Measurements from ENCODE around the gene ELMO1. TPM values are rescaled to one million over a fixed set of nuclear protein-coding genes. Genes with fewer than 3 reads are reported as not detected.

The ELMO1 gene
- polyA plus RNA-seq, 1 donor from 2014 or later = 86.5 TPM

GRCh38 chr7:37431413-37431812 is 17.3 kb downstream of the ELMO1 start:
- Mint-ChIP-seq H3K9me3 (no peaks in the 10 kb centered on the region), H3K36me3 (peaks cover 5% of the 10 kb centered on the region), H3K27me3 (no peaks in the 10 kb centered on the region), H3K27ac (no peak overlapping the region), H3K4me1 (peaks cover 41 to 54% (median 50%) of the 10 kb centered on the region in 3 donors), H3K4me3 (no peak overlapping the region)

- Mint-ChIP-seq H3K9me3 (no peaks in the 10 kb centered on the region), H3K27ac (peak overlapping the region in 1 of 3 donors; percentile 36), H3K27me3 (no peaks in the 10 kb centered on the region), H3K4me1 (peaks cover 44 to 50% (median 50%) of the 10 kb centered on the region in 3 donors), H3K36me3 (peaks cover 5% of the 10 kb centered on the region), H3K4me3 (peak overlapping the region in 1 of 4 donors; percentile 68)
These were observed 18.0 kb downstream of the ELMO1 start for GRCh38 chr7:37430640-37431039.

GRCh38 chr7:37430171-37430570 is 18.5 kb downstream of the ELMO1 start:
- Mint-ChIP-seq H3K27ac (peak overlapping the region in 1 of 3 donors; percentile 36), H3K4me1 (peaks cover 46 to 54% (median 50%) of the 10 kb centered on the region in 3 donors), H3K4me3 (peak overlapping the region in 1 of 4 donors; percentile 63), H3K27me3 (no peaks in the 10 kb centered on the region), H3K36me3 (peaks cover 5% of the 10 kb centered on the region), H3K9me3 (no peaks in the 10 kb centered on the region)

GRCh38 chr7:37429435-37429791 is 19.3 kb downstream of the ELMO1 start:
- peaks cover 42 to 54% (median 47%) of the 10 kb centered on the region in 3 donors for H3K4me1 Mint-ChIP-seq
- H3K9me3 Mint-ChIP-seq = no peaks in the 10 kb centered on the region
- H3K36me3 Mint-ChIP-seq = peaks cover 4% of the 10 kb centered on the region
- peak overlapping the region in 1 of 4 donors; percentile 60 for H3K4me3 Mint-ChIP-seq
- no peaks in the 10 kb centered on the region for H3K27me3 Mint-ChIP-seq
- H3K27ac Mint-ChIP-seq = peak overlapping the region in 1 of 3 donors; percentile 51

DNA sequence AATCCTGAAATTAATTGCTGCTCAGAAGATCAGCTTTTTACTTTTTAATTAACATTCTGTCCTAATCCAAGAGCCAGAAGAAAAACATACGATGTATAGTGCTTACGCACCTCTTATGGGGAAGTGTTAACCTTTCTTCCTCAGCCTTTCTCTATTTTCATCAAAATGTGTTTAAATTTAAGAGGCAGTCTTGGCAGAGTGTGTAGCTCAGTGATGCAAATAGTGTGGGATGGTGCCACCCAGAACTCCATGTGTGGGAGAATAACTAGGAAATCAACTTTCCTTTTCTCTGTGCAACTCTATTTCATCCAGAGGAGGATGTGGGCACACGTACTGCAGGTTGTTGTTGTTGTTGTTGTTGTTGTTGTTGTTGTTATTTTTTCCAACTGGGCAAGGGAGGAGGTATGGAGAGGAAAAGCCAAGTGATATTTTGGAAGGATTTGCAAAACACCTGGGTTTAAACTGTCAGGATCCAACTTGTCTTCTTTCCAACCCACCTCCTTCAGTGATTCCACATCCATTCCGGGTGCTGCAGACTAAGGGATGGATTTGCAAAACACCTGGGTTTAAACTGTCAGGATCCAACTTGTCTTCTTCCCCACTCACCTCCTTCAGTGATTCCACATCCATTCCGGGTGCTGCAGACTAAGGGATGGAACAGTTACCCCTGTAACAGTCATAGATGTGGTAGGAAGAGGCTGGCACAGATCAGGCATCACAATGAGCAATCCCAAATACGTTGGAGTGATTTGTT is 19.8 kb downstream of the ELMO1 start:
- no peaks in the 10 kb centered on the region for H3K9me3 Mint-ChIP-seq
- H3K4me1 Mint-ChIP-seq = peaks cover 43 to 53% (median 43%) of the 10 kb centered on the region in 3 donors
- H3K27me3 Mint-ChIP-seq = no peaks in the 10 kb centered on the region
- peak overlapping the region in 2 of 3 donors; percentile 51 to 74 for H3K27ac Mint-ChIP-seq
- peaks cover 4% of the 10 kb centered on the region for H3K36me3 Mint-ChIP-seq
- peak overlapping the region in 1 of 4 donors; percentile 60 for H3K4me3 Mint-ChIP-seq

DNA sequence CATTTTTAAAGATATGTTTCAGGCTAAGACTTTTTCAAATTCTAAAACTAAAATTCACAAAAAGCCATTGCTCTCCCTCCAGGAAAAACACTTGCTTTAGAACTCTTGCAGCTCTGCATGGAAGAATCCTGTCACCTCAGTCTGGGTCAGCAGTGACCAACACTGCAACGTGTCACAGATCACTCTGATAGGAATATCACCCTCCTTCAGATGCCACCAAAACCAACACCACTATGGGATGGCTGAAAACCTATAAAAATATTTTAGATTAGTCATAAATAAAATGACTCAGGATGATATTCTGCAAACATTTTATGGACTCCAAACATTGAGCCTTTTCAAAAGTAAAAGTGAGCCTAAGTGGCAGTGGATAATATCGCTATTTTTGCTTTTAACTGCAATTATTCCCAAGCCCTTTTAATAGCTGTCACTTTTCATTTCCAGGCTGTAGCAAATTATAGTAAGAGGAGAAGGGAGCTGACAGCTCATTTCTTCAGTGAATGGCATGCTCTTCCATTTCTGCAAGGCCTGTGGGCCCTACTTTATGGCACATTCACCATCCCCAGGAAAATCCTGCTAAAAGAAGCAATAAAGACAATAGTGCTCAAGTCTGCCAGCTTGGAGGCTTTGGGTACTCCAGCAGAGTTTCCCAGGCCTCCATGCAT is 21.3 kb downstream of the ELMO1 start:
- Mint-ChIP-seq H3K4me1 (peaks cover 43 to 45% (median 43%) of the 10 kb centered on the region in 3 donors), H3K4me3 (no peak overlapping the region), H3K27ac (peak overlapping the region in 1 of 3 donors; percentile 12), H3K9me3 (no peaks in the 10 kb centered on the region), H3K27me3 (no peaks in the 10 kb centered on the region), H3K36me3 (peaks cover 4% of the 10 kb centered on the region)

DNA sequence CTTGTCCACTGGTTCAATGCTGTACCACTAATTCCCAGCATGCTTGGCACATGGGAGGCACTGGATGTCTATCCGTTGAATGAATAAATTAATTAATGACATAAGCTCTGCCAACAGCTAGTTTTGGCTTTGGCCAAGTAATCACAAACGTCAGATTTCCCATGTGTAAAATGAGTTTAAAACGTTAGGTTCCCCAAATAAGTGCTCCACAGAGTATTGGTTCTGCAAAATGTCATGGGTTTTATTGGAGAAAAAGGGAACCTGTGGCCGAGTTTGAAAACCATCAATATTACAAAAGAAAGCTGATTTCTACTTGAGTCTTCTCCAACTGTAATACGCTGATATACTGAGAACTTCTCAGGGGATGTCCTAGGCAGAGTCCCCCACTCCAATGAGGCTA is 23.2 kb downstream of the ELMO1 start:
- Mint-ChIP-seq H3K4me1 (peaks cover 47 to 51% (median 51%) of the 10 kb centered on the region in 3 donors), H3K36me3 (peaks cover 4% of the 10 kb centered on the region), H3K27ac (peak overlapping the region in 2 of 3 donors; percentile 10 to 65), H3K27me3 (no peaks in the 10 kb centered on the region), H3K4me3 (peak overlapping the region in 1 of 4 donors; percentile 41), H3K9me3 (no peaks in the 10 kb centered on the region)

DNA sequence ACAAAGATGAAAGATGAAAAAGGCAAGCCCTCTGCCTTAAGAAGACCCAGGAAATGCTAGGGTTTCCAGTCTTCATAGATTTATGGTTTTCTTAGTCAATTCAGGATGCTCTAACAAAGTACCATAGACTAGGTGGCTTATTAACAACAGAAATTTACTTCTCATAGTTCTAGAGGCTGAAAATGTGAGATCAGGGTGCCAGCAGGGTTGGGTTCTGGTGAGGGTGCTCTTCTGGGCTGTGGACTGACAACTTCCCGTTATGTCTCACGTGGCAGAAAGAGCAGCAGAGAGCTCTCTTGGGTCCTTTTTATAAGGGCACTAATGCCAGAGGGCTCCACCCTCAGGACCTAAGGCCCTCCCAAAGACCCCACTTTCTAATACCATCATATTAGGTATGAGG is 23.7 kb downstream of the ELMO1 start:
- H3K4me1 Mint-ChIP-seq = peaks cover 46 to 51% (median 48%) of the 10 kb centered on the region in 3 donors

DNA sequence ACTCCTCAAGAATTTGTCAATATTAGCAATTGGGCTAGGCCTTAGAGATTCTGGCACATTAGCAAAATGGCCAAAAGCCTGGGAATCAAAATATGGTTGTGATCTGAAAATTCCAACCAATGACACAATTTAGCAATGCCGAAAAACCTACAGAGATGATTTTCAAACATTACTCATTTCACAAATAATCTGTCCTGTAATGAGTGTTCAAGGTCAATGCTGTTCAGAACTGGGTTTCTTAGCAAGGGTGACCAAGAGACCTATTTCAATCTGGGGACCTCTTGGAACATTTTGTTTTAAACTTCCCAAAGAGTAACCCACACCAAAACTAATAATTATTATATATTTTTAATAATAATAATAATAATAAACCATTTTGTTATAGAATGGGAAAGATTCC is 24.1 kb downstream of the ELMO1 start:
- peaks cover 45 to 50% (median 46%) of the 10 kb centered on the region in 3 donors for H3K4me1 Mint-ChIP-seq
- no peaks in the 10 kb centered on the region for H3K9me3 Mint-ChIP-seq
- H3K27ac Mint-ChIP-seq = no peak overlapping the region

More for the DNA sequence above, 23.7 kb downstream of the ELMO1 start:
- H3K4me3 Mint-ChIP-seq = peak overlapping the region in 2 of 4 donors; percentile 23 to 41
- peak overlapping the region in 2 of 3 donors; percentile 10 to 65 for H3K27ac Mint-ChIP-seq
- H3K9me3 Mint-ChIP-seq = no peaks in the 10 kb centered on the region
- H3K27me3 Mint-ChIP-seq = no peaks in the 10 kb centered on the region
- peaks cover 4% of the 10 kb centered on the region for H3K36me3 Mint-ChIP-seq

GRCh38 chr7:37421861-37422500 is 26.7 kb downstream of the ELMO1 start:
- Mint-ChIP-seq H3K27me3 (no peaks in the 10 kb centered on the region), H3K4me3 (peak overlapping the region in 1 of 4 donors; percentile 63)

More for the DNA sequence above, 24.1 kb downstream of the ELMO1 start:
- Mint-ChIP-seq H3K27me3 (no peaks in the 10 kb centered on the region), H3K36me3 (peaks cover 4% of the 10 kb centered on the region), H3K4me3 (no peak overlapping the region)

GRCh38 chr7:37420946-37421695 is 27.5 kb downstream of the ELMO1 start:
- Mint-ChIP-seq H3K4me3 (peak overlapping the region in 2 of 4 donors; percentile 4 to 43), H3K4me1 (peaks cover 51 to 57% (median 53%) of the 10 kb centered on the region in 3 donors), H3K27me3 (no peaks in the 10 kb centered on the region), H3K36me3 (peaks cover 4% of the 10 kb centered on the region), H3K9me3 (no peaks in the 10 kb centered on the region), H3K27ac (peak overlapping the region in 1 of 3 donors; percentile 7)

More at GRCh38 chr7:37421861-37422500, 26.7 kb downstream of the ELMO1 start:
- Mint-ChIP-seq H3K36me3 (peaks cover 6% of the 10 kb centered on the region), H3K9me3 (no peaks in the 10 kb centered on the region), H3K27ac (no peak overlapping the region), H3K4me1 (peaks cover 53 to 58% (median 53%) of the 10 kb centered on the region in 3 donors)

- Mint-ChIP-seq H3K4me1 (peaks cover 41 to 47% (median 43%) of the 10 kb centered on the region in 3 donors), H3K27ac (peak overlapping the region in 1 of 3 donors; percentile 42), H3K27me3 (no peaks in the 10 kb centered on the region), H3K9me3 (no peaks in the 10 kb centered on the region), H3K4me3 (peak overlapping the region in 2 of 4 donors; percentile 9 to 15), H3K36me3 (peaks cover 4% of the 10 kb centered on the region)
These were observed 29.2 kb downstream of the ELMO1 start for GRCh38 chr7:37419496-37419895.

GRCh38 chr7:37418381-37418780 is 30.3 kb downstream of the ELMO1 start:
- Mint-ChIP-seq H3K4me1 (peaks cover 43 to 45% (median 44%) of the 10 kb centered on the region in 3 donors), H3K27me3 (no peaks in the 10 kb centered on the region), H3K4me3 (peak overlapping the region in 3 of 4 donors; percentile 0 to 73 (median 25)), H3K36me3 (peaks cover 4% of the 10 kb centered on the region), H3K9me3 (no peaks in the 10 kb centered on the region), H3K27ac (peak overlapping the region; percentile 17 to 43 (median 25))

GRCh38 chr7:37417107-37417474 is 31.6 kb downstream of the ELMO1 start:
- Mint-ChIP-seq H3K36me3 (peaks cover 8% of the 10 kb centered on the region), H3K4me3 (peak overlapping the region; percentile 23 to 88 (median 50)), H3K9me3 (peaks cover 1 to 4% (median 3%) of the 10 kb centered on the region in 3 donors), H3K27me3 (no peaks in the 10 kb centered on the region), H3K27ac (peak overlapping the region in 2 of 3 donors; percentile 71 to 74), H3K4me1 (peaks cover 44 to 49% (median 49%) of the 10 kb centered on the region in 3 donors)

Measured in IgD-negative memory B cell (primary cell).